Activated CD8-positive, alpha-beta memory T cell treated with anti-CD3 and anti-CD28 coated beads, Interleukin-2, amount 10 ng/mL, durations not matched to agents 7 days and 5 days (primary cell): ENCODE data around the gene HINT1. TPM values are rescaled to one million over a fixed set of nuclear protein-coding genes. Genes with fewer than 3 reads are reported as not detected.
"Not testable (repeated sequence)": the region's sequence is repeated elsewhere in the genome, so short reads cannot be mapped to it uniquely, and the experiment has no call there.

ENCODE experiments used
- ATAC-seq: fragments of 150-1000 bp; cut with Tn5 transposase; one replicate; pipeline ENCODE4 v1.10.0; 2021; ENCODE audit warnings: moderate library complexity
- CTCF ChIA-PET: fragments of 350-600 bp; sonication (Branson Sonifier 250); formaldehyde crosslinking; loops from one replicate; lab custom pipeline; 2021; ENCODE audit warnings: antibody characterized with exemption; lab: Charles Lee
- DNase-seq: peaks from one replicate; pipeline ENCODE4 v3.0.0-alpha.2; 2020
- H3K27ac Mint-ChIP-seq: one replicate; pipeline ENCODE4 v1.8.0; 2021; ENCODE audit warnings: mild to moderate bottlenecking, mixed read lengths
- H3K27me3 Mint-ChIP-seq: one replicate; pipeline ENCODE4 v1.8.0; 2021; ENCODE audit warnings: mixed read lengths
- H3K36me3 Mint-ChIP-seq: one replicate; pipeline ENCODE4 v1.8.0; 2021; ENCODE audit warnings: mild to moderate bottlenecking, mixed read lengths
- H3K4me1 Mint-ChIP-seq: one replicate; pipeline ENCODE4 v1.8.0; 2021; ENCODE audit warnings: mixed read lengths
- H3K4me3 Mint-ChIP-seq: one replicate; pipeline ENCODE4 v1.8.0; 2021; ENCODE audit warnings: mild to moderate bottlenecking, moderate library complexity, mixed read lengths
- H3K9me3 Mint-ChIP-seq: one replicate; pipeline ENCODE4 v1.8.0; 2022; ENCODE audit warnings: low read depth, mixed read lengths
- total RNA-seq, 2 experiments: library from RNA; stranded (reverse); gene quantifications; one replicate each; pipeline ENCODE4 v1.2.3, GENCODE V29; 2021

Gene HINT1
- total RNA-seq, 2 experiments from 2014 or later: 261 to 288 TPM

DNA sequence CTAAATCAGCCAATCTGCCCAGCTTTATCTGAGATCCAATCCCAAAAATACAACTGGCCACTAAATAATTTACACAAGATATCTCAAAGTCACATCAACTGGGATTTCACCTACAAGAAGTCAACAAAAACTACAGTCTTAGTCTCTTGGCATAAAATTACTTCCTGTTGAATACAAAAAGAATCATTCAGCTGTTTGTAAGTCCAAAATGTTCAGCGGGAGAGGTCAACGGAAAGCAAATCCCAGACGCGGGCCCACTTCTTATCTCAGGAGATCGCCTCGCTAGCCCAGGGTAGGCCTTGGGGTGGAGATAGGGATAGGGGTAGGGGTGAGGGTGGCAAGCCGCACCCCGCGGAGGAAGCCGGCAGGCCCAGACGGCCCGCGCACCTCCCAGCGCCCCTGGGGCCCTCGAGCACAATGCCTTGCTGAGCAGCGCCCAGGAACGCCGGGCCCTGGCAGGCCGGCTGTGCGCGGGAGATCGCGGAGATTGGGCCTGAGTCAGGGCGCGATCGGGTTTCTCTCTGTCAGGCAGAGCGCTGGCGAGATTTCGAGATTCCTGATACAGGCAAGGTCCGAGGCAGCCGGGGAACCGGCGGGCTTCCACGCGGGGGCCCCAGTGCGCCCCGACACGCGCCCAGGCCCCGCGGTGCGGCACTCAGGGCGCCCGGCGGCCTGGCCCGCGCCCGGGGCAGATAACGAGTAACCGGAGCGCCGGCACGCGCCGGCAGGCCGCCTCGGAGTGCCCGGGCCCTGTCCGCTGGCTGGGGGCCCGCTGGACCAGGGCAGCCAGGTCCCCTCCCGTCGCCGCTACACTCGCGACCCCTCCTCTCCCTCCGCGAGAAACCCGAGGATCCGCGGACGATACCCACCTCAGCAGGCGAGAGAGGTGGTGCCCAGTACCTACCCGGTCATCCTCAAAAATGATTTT lies 601 bp downstream of the HINT1 start:
- Mint-ChIP-seq H3K4me3 (peak overlapping the region; percentile 83), H3K27ac (peak overlapping the region; percentile 97), H3K9me3 (no peaks in the 10 kb centered on the region), H3K36me3 (peaks cover 43% of the 10 kb centered on the region), H3K27me3 (no peaks in the 10 kb centered on the region), H3K4me1 (peaks cover 46% of the 10 kb centered on the region)
- peak; percentile 77 for ATAC-seq
- CTCF ChIA-PET: interaction anchor here (0.9 to 1.3 kb wide), 7 partner anchors 10 to 250 kb away, joined by 3 to 6 read pairs (median 4); partner anchors contain the start of gene CDC42SE2
- peak; percentile 83 for DNase-seq

- Mint-ChIP-seq H3K27me3 (no peaks in the 10 kb centered on the region), H3K27ac (peak overlapping the region; percentile 90), H3K4me1 (peaks cover 49% of the 10 kb centered on the region), H3K4me3 (peak overlapping the region; percentile 83), H3K36me3 (peaks cover 53% of the 10 kb centered on the region), H3K9me3 (no peaks in the 10 kb centered on the region)
- CTCF ChIA-PET: interaction anchor here (0.9 to 1.2 kb wide), 4 partner anchors 101 to 251 kb away, joined by 3 to 4 read pairs (median 4); partner anchors contain the start of gene CDC42SE2
- ATAC-seq: no peak
- DNase-seq: no peak
Measured at GRCh38 chr5:131163276-131164119, 1.6 kb downstream of the HINT1 start.

DNA sequence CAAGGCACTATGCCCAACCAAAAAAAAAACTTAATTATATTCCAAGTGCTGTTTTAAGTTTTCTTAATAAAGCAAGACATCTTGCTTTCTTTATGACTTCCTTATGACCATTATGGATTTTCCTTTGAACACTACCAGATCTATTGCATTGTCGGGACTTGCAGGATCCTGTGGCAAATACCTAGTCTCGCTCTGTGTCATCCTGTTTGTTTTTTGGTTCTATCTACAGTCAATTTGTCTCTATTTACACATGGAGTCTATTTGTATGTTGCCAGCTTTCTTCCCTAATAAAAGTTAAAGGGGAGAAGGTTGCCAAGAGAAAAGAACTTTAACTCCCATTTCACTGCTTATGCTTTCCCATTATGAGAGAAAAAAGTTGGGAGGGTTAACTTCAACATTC lies 4.9 kb downstream of the HINT1 start:
- H3K36me3 Mint-ChIP-seq: peaks cover 73% of the 10 kb centered on the region

GRCh38 chr5:131156957-131157356 lies 8.1 kb downstream of the HINT1 start:
- Mint-ChIP-seq H3K36me3 (peaks cover 56% of the 10 kb centered on the region), H3K27ac (no peak overlapping the region), H3K27me3 (no peaks in the 10 kb centered on the region), H3K9me3 (no peaks in the 10 kb centered on the region), H3K4me1 (peaks cover 33% of the 10 kb centered on the region), H3K4me3 (no peak overlapping the region)
- ATAC-seq (no peak), DNase-seq (no peak)
- CTCF ChIA-PET: no interaction called here

More for the DNA sequence above, 4.9 kb downstream of the HINT1 start:
- no peak for ATAC-seq
- Mint-ChIP-seq H3K4me1 (peaks cover 48% of the 10 kb centered on the region), H3K27me3 (no peaks in the 10 kb centered on the region), H3K9me3 (no peaks in the 10 kb centered on the region), H3K4me3 (no peak overlapping the region), H3K27ac (no peak overlapping the region)
- CTCF ChIA-PET: interaction anchor here (0.8 to 1.3 kb wide), 2 partner anchors 222 to 254 kb away, joined by 3 read pairs; no protein-coding TSS in a partner anchor
- no peak for DNase-seq

GRCh38 chr5:131156385-131156784 lies 8.7 kb downstream of the HINT1 start:
- Mint-ChIP-seq H3K36me3 (peaks cover 51% of the 10 kb centered on the region), H3K27ac (peak overlapping the region; percentile 29), H3K4me3 (no peak overlapping the region), H3K27me3 (no peaks in the 10 kb centered on the region), H3K4me1 (peaks cover 28% of the 10 kb centered on the region), H3K9me3 (no peaks in the 10 kb centered on the region)
- ATAC-seq (no peak), DNase-seq (no peak)
- CTCF ChIA-PET: no interaction called here

DNA sequence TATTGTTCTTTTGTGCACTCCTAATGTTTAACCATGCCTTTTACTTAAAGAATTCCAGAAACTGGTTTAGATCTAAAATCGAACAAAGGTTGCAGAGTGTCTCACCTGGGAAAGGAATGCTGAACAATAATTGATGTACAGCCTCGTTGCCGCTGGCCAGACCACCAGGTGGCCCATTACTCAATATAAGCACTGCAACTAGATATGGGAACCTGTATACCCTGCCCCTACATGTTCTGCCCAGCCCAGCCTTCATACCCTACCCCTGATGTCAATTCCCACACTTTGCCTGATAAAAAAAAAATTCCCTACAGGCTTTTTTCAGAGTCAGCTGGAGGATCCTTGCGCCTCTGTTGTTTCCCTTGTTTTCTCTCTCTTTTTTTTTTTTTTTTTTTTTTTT lies 13.8 kb downstream of the HINT1 start:
- ATAC-seq: no peak
- no peaks in the 10 kb centered on the region for H3K9me3 Mint-ChIP-seq
- peaks cover 10% of the 10 kb centered on the region for H3K36me3 Mint-ChIP-seq
- peaks cover 2% of the 10 kb centered on the region for H3K4me1 Mint-ChIP-seq
- no peak for DNase-seq
- CTCF ChIA-PET: interaction anchor here (1.3 to 1.9 kb wide), 2 partner anchors 8 to 231 kb away, joined by 5 read pairs; no protein-coding TSS in a partner anchor
- H3K4me3 Mint-ChIP-seq: no peak overlapping the region
- H3K27ac Mint-ChIP-seq: no peak overlapping the region
- no peaks in the 10 kb centered on the region for H3K27me3 Mint-ChIP-seq

DNA sequence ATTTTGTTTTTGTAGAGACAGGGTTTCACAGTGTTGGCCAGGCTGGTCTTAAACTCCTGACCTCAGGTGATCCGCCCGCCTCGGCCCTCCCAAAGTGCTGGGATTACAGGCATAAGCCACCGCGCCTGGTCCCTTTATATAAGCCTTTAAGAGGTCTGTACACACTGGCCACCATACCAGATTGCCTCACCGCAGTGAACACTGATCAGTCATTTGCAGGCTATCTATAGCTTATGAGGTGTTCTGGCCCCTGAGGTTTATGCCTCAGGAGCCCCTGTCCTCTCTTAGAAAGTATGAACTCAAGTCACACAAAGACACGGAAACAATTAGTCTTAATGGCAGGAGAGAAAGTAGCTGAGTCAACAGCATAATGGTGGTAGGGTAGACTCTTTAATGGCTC lies 14.6 kb downstream of the HINT1 start:
- no peak overlapping the region for H3K27ac Mint-ChIP-seq
- no peaks in the 10 kb centered on the region for H3K9me3 Mint-ChIP-seq
- DNase-seq: no peak
- H3K4me3 Mint-ChIP-seq: no peak overlapping the region
- H3K36me3 Mint-ChIP-seq: peaks cover 6% of the 10 kb centered on the region
- ATAC-seq: no peak
- CTCF ChIA-PET: interaction anchor here (1.3 to 1.9 kb wide), 2 partner anchors 9 to 232 kb away, joined by 5 read pairs; no protein-coding TSS in a partner anchor
- no peaks in the 10 kb centered on the region for H3K27me3 Mint-ChIP-seq
- H3K4me1 Mint-ChIP-seq: no peaks in the 10 kb centered on the region

- Mint-ChIP-seq H3K9me3 (no peaks in the 10 kb centered on the region), H3K4me1 (no peaks in the 10 kb centered on the region), H3K27me3 (no peaks in the 10 kb centered on the region), H3K27ac (no peak overlapping the region), H3K36me3 (peaks cover 4% of the 10 kb centered on the region), H3K4me3 (no peak overlapping the region)
- CTCF ChIA-PET: interaction anchor here (1.5 kb wide), 1 partner anchor 266 kb away, joined by 4 read pairs; no protein-coding TSS in a partner anchor
- DNase-seq (no peak), ATAC-seq (no peak)
Measured at GRCh38 chr5:131148835-131149234, 16.2 kb downstream of the HINT1 start.

- no peak overlapping the region for H3K27ac Mint-ChIP-seq
- H3K9me3 Mint-ChIP-seq: no peaks in the 10 kb centered on the region
- no peak overlapping the region for H3K4me3 Mint-ChIP-seq
- H3K27me3 Mint-ChIP-seq: peaks cover 3% of the 10 kb centered on the region
- H3K36me3 Mint-ChIP-seq: no peaks in the 10 kb centered on the region
- no peak for DNase-seq
- ATAC-seq: no peak
- H3K4me1 Mint-ChIP-seq: peaks cover 2% of the 10 kb centered on the region
- CTCF ChIA-PET: interaction anchor here (0.7 to 1.5 kb wide), 2 partner anchors 140 to 268 kb away, joined by 3 to 4 read pairs; no protein-coding TSS in a partner anchor
Measured at GRCh38 chr5:131147258-131147657, 17.8 kb downstream of the HINT1 start.

- H3K36me3 Mint-ChIP-seq: no peaks in the 10 kb centered on the region
- CTCF ChIA-PET: no interaction called here
- H3K4me3 Mint-ChIP-seq: no peak overlapping the region
- H3K27me3 Mint-ChIP-seq: peaks cover 10% of the 10 kb centered on the region
- ATAC-seq (no peak), DNase-seq (no peak)
- H3K9me3 Mint-ChIP-seq: no peaks in the 10 kb centered on the region
- H3K27ac Mint-ChIP-seq: no peak overlapping the region
- H3K4me1 Mint-ChIP-seq: peaks cover 2% of the 10 kb centered on the region
Measured at GRCh38 chr5:131142970-131143617, 22.0 kb downstream of the HINT1 start.

DNA sequence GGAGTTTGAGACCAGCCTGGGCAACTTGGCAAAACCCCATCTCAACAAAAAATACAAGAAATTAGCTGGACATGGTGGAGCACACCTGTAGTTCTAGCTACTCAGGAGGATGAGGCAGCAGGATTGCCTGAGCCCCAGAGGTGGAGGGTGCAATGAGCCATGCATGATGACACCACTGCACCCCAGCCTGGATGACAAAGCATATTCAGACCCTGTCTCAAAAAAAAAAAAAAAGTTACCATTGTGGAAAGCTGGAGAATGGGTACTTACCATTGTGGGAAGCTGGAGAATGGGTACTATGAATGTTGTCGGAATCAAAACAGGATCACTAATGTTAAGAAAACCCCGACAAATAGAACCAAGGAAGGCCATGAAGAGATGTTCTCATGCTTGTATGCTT lies 25.7 kb downstream of the HINT1 start:
- CTCF ChIA-PET: no interaction called here
- H3K36me3 Mint-ChIP-seq: peaks cover 2% of the 10 kb centered on the region
- no peak overlapping the region for H3K4me3 Mint-ChIP-seq
- peaks cover 2% of the 10 kb centered on the region for H3K4me1 Mint-ChIP-seq
- H3K9me3 Mint-ChIP-seq: no peaks in the 10 kb centered on the region
- peaks cover 14% of the 10 kb centered on the region for H3K27me3 Mint-ChIP-seq
- ATAC-seq: no peak
- DNase-seq: no peak
- H3K27ac Mint-ChIP-seq: no peak overlapping the region

- peaks cover 14% of the 10 kb centered on the region for H3K27me3 Mint-ChIP-seq
- H3K4me1 Mint-ChIP-seq, ATAC-seq, DNase-seq, H3K9me3 Mint-ChIP-seq, H3K27ac Mint-ChIP-seq, H3K4me3 Mint-ChIP-seq, CTCF ChIA-PET, H3K36me3 Mint-ChIP-seq: not testable (repeated sequence)
Measured at GRCh38 chr5:131138406-131138805, 26.6 kb downstream of the HINT1 start.
